B cell (primary cell): Measurements from ENCODE around the gene PLCB3. TPM values are rescaled to one million over a fixed set of nuclear protein-coding genes. Genes with fewer than 3 reads are reported as not detected.

Source experiments
- ATAC-seq: fragments of 200-7000 bp; cut with Tn5 transposase; one replicate; pipeline ENCODE4 v1.10.0; 2021; ENCODE audit warnings: low read depth, mild to moderate bottlenecking, moderate number of reproducible peaks, moderate library complexity
- CTCF ChIA-PET: fragments of 350-600 bp; sonication (Branson Sonifier 250); formaldehyde crosslinking; loops from one replicate; lab custom pipeline; 2021; ENCODE audit warnings: antibody characterized with exemption, inconsistent platforms; lab: Charles Lee
- POLR2A ChIA-PET: fragments of 350-600 bp; sonication (Branson Sonifier 250); formaldehyde crosslinking; loops from one replicate; lab custom pipeline; 2021; ENCODE audit warnings: antibody characterized with exemption; lab: Charles Lee
- DNase-seq: peaks from one replicate; pipeline ENCODE4 v3.0.0; 2013
- H2AFZ ChIP-seq: 2 replicates; pipeline ENCODE4 v1.6.1; 2012; ENCODE audit warnings: mild to moderate bottlenecking, low read depth, low read length; ENCODE audit not compliant: insufficient read depth, poor library complexity, severe bottlenecking
- H3K27ac ChIP-seq, 2 donors: 1 replicate in 1 of 2; 2 replicates in 1 of 2; pipeline ENCODE4 v1.5.1; 2012 to 2013; ENCODE audit warnings: low read length in 2 of 2, mild to moderate bottlenecking in 2 of 2, moderate library complexity in 1 of 2
- H3K27me3 ChIP-seq, 4 experiments: fragments of 200-600 bp in 1 of 4; sonication (generic) in 1 of 4; replicated peaks in 1 of 4; 1 replicate in 2 of 4; 2 replicates in 2 of 4; pipeline versions ENCODE4 v1.6.1 to v1.7.0; 2013 to 2016; ENCODE audit warnings: low read length in 3 of 4, mild to moderate bottlenecking in 2 of 4, mixed read lengths in 1 of 4, moderate library complexity in 1 of 4; ENCODE audit not compliant: insufficient read depth in 4 of 4, control insufficient read depth in 3 of 4; ENCODE audit errors: control extremely low read depth in 1 of 4
- H3K36me3 ChIP-seq, 2 experiments: replicated peaks in 1 of 2; 1 replicate in 1 of 2; 2 replicates in 1 of 2; pipeline versions ENCODE4 v1.6.1 to v1.7.1; 2013; ENCODE audit warnings: low read length in 1 of 2; ENCODE audit not compliant: insufficient read depth in 2 of 2, control insufficient read depth in 1 of 2; ENCODE audit errors: control extremely low read depth in 1 of 2, extremely low read depth in 1 of 2
- H3K4me1 ChIP-seq, 2 donors: fragments of 200-600 bp in 1 of 2; sonication (generic) in 1 of 2; 1 replicate in 1 of 2; 2 replicates in 1 of 2; pipeline versions ENCODE4 v1.5.1 to v1.6.1; 2013 to 2017; ENCODE audit warnings: low read length in 2 of 2; ENCODE audit not compliant: control insufficient read depth in 2 of 2, insufficient read depth in 2 of 2
- H3K4me2 ChIP-seq: replicated peaks from 2 replicates; pipeline ENCODE3; 2012; ENCODE audit warnings: mild to moderate bottlenecking, low read depth, low read length; ENCODE audit not compliant: poor library complexity, severe bottlenecking
- H3K4me3 ChIP-seq, 5 experiments: fragments of 200-600 bp in 1 of 5; sonication (generic) in 1 of 5; 1 replicate in 3 of 5; 2 replicates in 2 of 5; pipeline versions ENCODE4 v1.5.1 to v1.7.0; 2011 to 2016; ENCODE audit warnings: low read length in 4 of 5, mild to moderate bottlenecking in 4 of 5, low read depth in 2 of 5, control low read depth in 1 of 5, moderate library complexity in 1 of 5; ENCODE audit not compliant: insufficient read depth in 1 of 5; ENCODE audit errors: control extremely low read depth in 1 of 5, extremely low read depth in 1 of 5
- H3K79me2 ChIP-seq: fragments of 200-600 bp; sonication (generic); one replicate; pipeline ENCODE4 v1.6.0; 2016; ENCODE audit warnings: low read length; ENCODE audit not compliant: control insufficient read depth, insufficient read depth
- H3K9ac ChIP-seq: fragments of 200-600 bp; sonication (generic); 2 replicates; pipeline ENCODE4 v1.6.1; 2017; ENCODE audit warnings: mild to moderate bottlenecking, low read length, moderate library complexity
- H3K9me3 ChIP-seq, 3 donors: one replicate each; pipeline versions ENCODE4 v1.6.1 to v1.7.1; 2013; ENCODE audit warnings: low read length in 2 of 3; ENCODE audit not compliant: control insufficient read depth in 2 of 3, insufficient read depth in 1 of 3; ENCODE audit errors: control extremely low read depth in 1 of 3
- H4K20me1 ChIP-seq: 2 replicates; pipeline ENCODE4 v1.6.0; 2012; ENCODE audit warnings: mild to moderate bottlenecking, low read length; ENCODE audit not compliant: insufficient read depth, control insufficient read depth, poor library complexity, severe bottlenecking
- H3K27ac Mint-ChIP-seq: one replicate; pipeline ENCODE4 v1.8.0; 2021; ENCODE audit warnings: mixed read lengths
- H3K27me3 Mint-ChIP-seq: one replicate; pipeline ENCODE4 v1.8.0; 2021; ENCODE audit warnings: mixed read lengths
- H3K4me1 Mint-ChIP-seq: one replicate; pipeline ENCODE4 v1.8.0; 2021; ENCODE audit warnings: mixed read lengths
- H3K4me3 Mint-ChIP-seq: one replicate; pipeline ENCODE4 v1.8.0; 2021; ENCODE audit warnings: mixed read lengths
- H3K9me3 Mint-ChIP-seq: one replicate; pipeline ENCODE4 v1.8.0; 2022; ENCODE audit warnings: mixed read lengths; ENCODE audit not compliant: insufficient read depth
- CTCF ChIP-seq: fragments of 200-600 bp; IDR thresholded peaks from one replicate; pipeline ENCODE4 v1.8.0; 2022; ENCODE audit warnings: antibody characterized with exemption, mild to moderate bottlenecking
- EZH2 ChIP-seq: IDR thresholded peaks from 2 replicates; pipeline ENCODE4 v1.6.1; 2012; ENCODE audit warnings: borderline replicate concordance, low read depth, mild to moderate bottlenecking, moderate library complexity, low read length; ENCODE audit not compliant: insufficient read depth, poor library complexity, severe bottlenecking
- WGBS: methylation state at CpG from one replicate; pipeline ENCODE4 v1.1.5; 2013; ENCODE audit warnings: missing lambda C conversion rate; ENCODE audit not compliant: insufficient coverage; 5-methylcytosine and 5-hydroxymethylcytosine counted together
- intact Hi-C: fragments of 100-400 bp; cut with micrococcal nuclease; formaldehyde crosslinking; loops from one replicate; pipeline ENCODE4 v1.10.0; 2022
- polyA plus RNA-seq: library from polyadenylated mRNA; depleted of rRNA; stranded (reverse); fragments of >200 nt; gene quantifications from 2 replicates; pipeline ENCODE4 v1.2.3, GENCODE V29; 2012
- total RNA-seq, 2 donors: library from RNA; stranded (reverse); fragments of 120-200 nt in 1 of 2; gene quantifications; 1 replicate in 1 of 2; 2 replicates in 1 of 2; pipeline versions ENCODE4 v1.2.3 to v1.2.4, GENCODE V29; 2013 to 2022

PLCB3 gene
- total and polyA plus RNA-seq, 2 donors (not counting 1 experiment from before 2014, with no cell fraction given), result 3.0 to 8.1 TPM

GRCh38 chr11:64306563-64306875 lies 55.2 kb downstream of the PLCB3 start:
- H2AFZ ChIP-seq, result peak overlapping the region; percentile 77
- peak overlapping the region in 1 of 2 donors; percentile 66 for H3K27ac ChIP-seq
- H3K4me1 ChIP-seq, result peaks cover 11 to 27% of the 10 kb centered on the region in 2 donors
- H3K79me2 ChIP-seq, result peaks cover 40% of the 10 kb centered on the region
- peaks cover 19% of the 10 kb centered on the region for H3K4me1 Mint-ChIP-seq
- TF ChIP-seq CTCF (no peak), EZH2 (no peak)
- no peaks in the 10 kb centered on the region for H3K9me3 Mint-ChIP-seq
- 24% methylated on average over 9 of the region's 9 CpGs for WGBS
- peak overlapping the region; percentile 76 for H3K4me2 ChIP-seq
- peaks cover 22% of the 10 kb centered on the region for H4K20me1 ChIP-seq
- no peak for DNase-seq
- H3K9ac ChIP-seq, result peak overlapping the region; percentile 84
- ChIA-PET POLR2A (no interaction called here), CTCF (interaction anchor here (2.6 to 5.3 kb wide), 2 partner anchors 11 to 48 kb away, joined by 11 to 52 read pairs; partner anchors contain the start of genes PRDX5 and TRMT112)
- peaks cover 0 to 12% (median 3%) of the 10 kb centered on the region in 4 experiments for H3K27me3 ChIP-seq
- H3K4me3 Mint-ChIP-seq, result peak overlapping the region; percentile 98
- H3K27me3 Mint-ChIP-seq, result no peaks in the 10 kb centered on the region
- peaks cover 0 to 9% of the 10 kb centered on the region in 2 experiments for H3K36me3 ChIP-seq
- peak overlapping the region; percentile 95 for H3K27ac Mint-ChIP-seq
- peak overlapping the region; percentile 56 to 87 (median 79) for H3K4me3 ChIP-seq
- H3K9me3 ChIP-seq, result peaks cover 0 to 3% (median 0%) of the 10 kb centered on the region in 3 donors
- ATAC-seq, result no peak
- intact Hi-C loops, result loop anchor here (1.0 to 10.0 kb wide), 2 partner anchors 49 to 472 kb away; partner anchors contain the start of gene MARK2

- Histone ChIP-seq H3K9me3 (no peaks in the 10 kb centered on the region), H3K4me3 (peak overlapping the region in 4 of 5 experiments; percentile 70 to 87 (median 80)), H3K4me1 (peaks cover 11 to 26% of the 10 kb centered on the region in 2 donors), H2AFZ (no peak overlapping the region), H3K4me2 (peak overlapping the region; percentile 76), H3K27me3 (peaks cover 0 to 6% (median under 1%) of the 10 kb centered on the region in 4 experiments), H3K9ac (peak overlapping the region; percentile 84), H3K36me3 (peaks cover 0 to 9% of the 10 kb centered on the region in 2 experiments), H3K27ac (peak overlapping the region in 1 of 2 donors; percentile 66), H3K79me2 (peaks cover 42% of the 10 kb centered on the region), H4K20me1 (peaks cover 22% of the 10 kb centered on the region)
- ChIA-PET CTCF (interaction anchor here (0.8 to 5.3 kb wide), 3 partner anchors 10 to 48 kb away, joined by 3 to 52 read pairs (median 11); partner anchors contain the start of genes PRDX5 and TRMT112), POLR2A (interaction anchor here (0.7 kb wide), 1 partner anchor 30 kb away, joined by 3 read pairs; no protein-coding TSS in a partner anchor)
- Mint-ChIP-seq H3K4me1 (peaks cover 16% of the 10 kb centered on the region), H3K4me3 (peak overlapping the region; percentile 98), H3K27me3 (no peaks in the 10 kb centered on the region), H3K9me3 (no peaks in the 10 kb centered on the region), H3K27ac (peak overlapping the region; percentile 28)
- DNase-seq (no peak), ATAC-seq (no peak)
- intact Hi-C loops, result loop anchor here (1.0 to 10.0 kb wide), 2 partner anchors 48 to 472 kb away; partner anchors contain the start of gene MARK2
- TF ChIP-seq CTCF (no peak), EZH2 (no peak)
- WGBS, result 90% methylated on average over 14 of the region's 15 CpGs
Measured at GRCh38 chr11:64306876-64307622, 55.7 kb downstream of the PLCB3 start.
